Cortex of kidney (tissue), 1 donor: ENCODE data around the gene ZNF524.
"Not testable (repeated sequence)": the region's sequence is repeated elsewhere in the genome, so short reads cannot be mapped to it uniquely, and the experiment has no call there.

Source experiments
- DNase-seq: peaks from one replicate; lab custom pipeline; 2025; lab: John Stamatoyannopoulos, UW

Gene ZNF524, protein sequence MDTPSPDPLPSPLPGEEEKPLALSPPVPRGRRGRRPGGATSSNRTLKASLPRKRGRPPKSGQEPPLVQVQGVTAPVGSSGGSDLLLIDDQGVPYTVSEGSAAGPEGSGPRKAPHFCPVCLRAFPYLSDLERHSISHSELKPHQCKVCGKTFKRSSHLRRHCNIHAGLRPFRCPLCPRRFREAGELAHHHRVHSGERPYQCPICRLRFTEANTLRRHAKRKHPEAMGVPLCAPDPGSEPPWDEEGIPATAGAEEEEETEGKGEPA

DNA sequence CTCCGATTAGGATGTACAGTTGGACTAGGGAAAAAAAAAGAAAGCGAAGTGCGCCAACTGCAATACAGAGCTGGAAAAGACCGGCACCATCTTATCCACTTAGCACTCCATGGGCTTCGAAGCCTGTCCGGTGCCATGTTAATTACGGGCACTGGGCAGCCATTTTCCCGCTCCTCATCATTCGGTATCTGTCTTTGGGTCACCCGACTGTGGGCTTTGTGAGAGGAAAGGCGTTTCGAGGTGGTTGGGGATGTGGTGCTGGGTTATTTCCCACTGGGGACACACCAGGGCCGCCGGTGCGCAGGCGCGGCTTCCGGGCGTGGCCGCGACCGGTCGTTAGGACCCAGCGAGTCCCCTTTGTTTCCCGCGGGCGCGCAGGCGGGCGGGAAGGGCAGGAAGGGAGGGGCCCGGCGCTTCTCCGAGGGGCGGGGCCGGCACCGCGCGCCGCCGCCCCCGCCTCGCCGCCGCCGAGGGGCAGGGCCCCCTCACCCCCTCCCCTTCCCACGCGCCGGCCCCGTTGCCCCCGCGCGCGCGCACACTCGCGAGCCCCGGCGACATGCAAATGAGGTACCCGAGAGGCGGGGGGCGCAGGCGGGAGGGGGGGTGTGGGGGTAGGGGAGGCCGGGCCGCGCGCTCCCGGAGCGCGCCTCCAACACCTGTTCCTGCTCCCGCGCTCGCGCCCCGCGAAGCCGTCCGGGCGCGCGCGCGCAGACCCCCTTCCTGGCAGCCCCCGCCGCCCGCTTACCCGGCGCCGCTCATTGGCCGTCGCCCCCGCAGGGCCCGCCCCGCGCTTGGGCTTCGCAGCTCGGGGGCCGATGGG, at the start of gene ZNF524:
ZNF524 (plus strand) TSS at position 447 of the 820 bp plus-strand sequence. CDS start 1,825 bp downstream, outside the sequence.
- DNase-seq, result no peak

DNA sequence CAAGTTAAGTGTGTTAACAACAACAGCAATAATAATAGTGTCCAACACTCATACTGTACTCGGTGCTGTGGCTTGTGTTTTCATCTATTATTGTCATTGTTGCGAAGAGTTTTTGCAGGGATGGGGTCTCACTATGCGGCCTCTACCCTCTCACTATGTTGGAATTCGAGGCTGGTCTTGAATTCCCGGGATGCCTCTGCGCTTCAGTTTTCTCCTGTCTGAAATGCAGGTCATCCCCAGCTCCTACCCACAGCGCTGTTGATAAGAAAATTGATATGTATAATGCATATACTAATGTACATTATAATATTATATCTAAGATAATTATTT, 49.8 kb upstream of the ZNF524 start:
- DNase-seq, result no peak

DNA sequence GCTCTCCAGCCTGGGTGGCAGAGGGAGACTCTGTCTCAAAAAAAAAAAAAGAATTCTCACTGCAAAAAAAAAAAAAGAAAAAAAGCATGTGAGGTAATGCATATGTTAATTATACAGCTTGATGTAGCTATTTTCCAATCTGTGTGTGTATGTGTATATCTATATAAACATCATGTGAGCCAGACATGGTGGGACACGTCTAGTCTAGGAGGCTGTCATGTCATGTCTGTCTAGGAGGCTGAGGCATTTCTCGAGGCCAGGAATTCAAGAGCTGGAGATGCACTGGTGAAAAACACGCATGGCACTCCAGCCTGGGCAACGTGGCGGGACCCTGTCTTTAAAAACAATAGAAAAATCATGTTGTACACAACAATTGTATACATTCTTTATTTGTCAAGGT, 47.9 kb upstream of the ZNF524 start:
- no peak for DNase-seq

DNA sequence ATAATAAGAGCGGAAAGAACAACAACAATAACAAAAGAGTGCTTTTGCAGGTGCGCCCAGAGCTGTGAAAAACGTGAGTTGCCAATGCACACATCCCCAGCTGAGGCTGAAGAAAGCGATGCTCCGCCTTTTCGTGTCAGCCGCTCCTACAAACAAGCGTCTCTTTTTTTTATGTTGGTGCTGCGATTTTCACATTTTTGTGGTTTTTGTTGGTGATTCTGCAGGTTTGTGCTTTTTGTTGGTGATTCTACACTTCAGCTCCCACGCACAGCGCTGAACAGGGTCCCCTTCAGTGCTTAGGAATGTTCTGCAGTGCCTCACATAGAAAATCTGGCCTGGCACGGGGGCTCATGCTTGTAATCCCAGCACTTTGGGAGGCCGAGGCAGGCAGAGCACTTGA, 47.5 kb upstream of the ZNF524 start:
- DNase-seq, result no peak

DNA sequence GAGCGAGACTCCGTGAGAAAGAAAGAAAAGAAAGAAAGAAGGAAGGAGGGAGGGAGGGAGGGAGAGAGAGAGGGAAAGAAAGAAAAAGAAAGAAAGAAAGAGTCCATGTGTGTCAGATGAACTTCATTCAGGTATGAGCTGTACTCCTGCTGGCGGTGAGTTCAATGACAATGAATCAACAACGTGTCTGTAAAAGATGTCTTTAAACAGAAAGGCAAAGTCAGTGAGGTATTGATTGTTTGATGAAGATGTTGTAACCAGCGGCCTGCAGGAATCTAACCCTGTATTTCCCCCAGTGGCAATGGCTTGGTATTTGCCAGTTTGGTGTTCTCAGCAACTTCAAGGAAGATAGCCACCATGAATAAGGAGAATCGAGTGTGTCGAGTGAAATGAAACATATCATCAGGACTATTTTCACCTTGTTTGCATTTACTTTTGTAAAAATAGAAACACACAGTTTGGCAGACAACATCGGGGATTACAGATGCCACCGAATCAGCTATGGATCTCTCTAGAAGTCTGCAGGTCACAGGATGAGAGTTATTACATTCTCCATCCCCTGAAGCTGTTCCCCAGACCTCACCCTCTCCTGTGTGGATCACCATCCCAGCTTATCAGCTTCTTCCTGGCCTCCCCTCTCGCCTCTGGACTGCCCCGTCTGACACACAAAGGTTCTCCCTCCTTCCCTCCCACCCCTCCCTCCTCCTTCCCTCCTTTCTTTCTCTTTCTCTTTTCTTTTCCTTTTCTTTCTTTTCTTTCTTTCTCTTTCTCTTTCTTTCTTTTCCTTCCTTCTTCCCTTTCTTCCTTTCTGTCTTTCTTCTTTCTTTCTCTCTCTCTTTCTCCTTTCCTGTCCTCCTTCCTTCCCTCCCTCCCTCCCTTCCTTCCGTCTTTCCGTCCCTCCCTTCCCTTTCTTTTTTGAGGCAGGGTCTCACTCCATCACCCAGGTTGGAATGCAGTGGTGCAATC, 46.6 kb upstream of the ZNF524 start:
- DNase-seq, result no peak

DNA sequence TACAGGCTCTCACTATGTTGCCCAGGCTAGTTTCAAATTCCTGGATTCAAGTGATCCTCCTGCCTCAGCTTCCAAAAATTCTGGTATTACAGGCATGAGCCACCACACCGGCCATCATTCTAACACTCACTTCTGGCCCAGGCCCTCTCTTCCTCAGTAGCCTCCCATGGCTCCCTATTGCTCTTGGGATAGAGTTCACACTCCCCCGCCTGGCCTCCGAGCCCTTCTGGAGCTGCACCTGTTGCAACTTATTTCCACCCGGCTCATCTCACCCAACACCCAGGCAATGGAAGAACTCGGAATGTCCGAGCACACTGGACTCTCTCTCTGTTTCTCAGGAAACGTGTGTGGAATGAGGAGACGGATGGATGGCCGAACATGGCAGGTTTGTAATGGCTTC, 45.8 kb upstream of the ZNF524 start:
- DNase-seq, result no peak

DNA sequence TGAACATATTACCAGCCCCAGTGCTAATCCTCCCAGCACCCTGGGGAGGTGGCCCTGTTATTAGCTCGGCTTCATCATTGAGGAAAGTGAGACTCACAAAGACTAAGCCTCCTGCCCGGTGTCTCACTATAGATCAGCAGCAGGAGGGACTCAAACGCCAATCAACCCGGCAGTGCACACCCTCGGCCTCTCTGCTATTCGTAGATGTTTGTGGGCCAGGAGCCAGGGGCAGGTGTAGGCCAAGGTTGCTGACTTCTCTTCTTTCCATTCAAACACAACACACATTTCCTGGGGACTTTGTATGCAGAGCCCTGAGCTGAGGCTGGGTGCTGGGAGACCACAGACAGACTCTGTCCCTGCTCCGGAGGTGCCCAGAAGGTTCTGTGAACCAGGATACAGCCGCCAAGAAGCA, 45.3 kb upstream of the ZNF524 start:
- DNase-seq, result no peak

DNA sequence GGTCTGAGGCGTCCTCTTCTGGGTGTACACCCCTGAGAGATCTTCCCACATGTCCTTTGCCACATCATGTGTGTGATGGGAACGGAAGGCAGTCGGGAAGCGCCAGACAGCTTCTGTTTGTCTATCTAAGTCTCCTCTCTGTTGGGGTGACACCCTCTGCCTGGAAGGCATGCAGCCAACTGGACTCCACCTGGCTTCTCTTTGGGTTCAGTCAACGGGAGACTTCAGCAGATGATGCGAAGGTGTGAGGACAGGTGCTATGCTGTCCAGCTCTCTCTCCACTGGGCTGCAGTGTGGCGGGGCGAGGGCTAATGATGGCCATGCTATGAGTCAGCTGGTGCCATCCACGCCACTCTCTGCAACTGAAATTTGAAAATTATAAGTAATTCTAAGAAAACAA, 40.4 kb upstream of the ZNF524 start:
- no peak for DNase-seq

DNA sequence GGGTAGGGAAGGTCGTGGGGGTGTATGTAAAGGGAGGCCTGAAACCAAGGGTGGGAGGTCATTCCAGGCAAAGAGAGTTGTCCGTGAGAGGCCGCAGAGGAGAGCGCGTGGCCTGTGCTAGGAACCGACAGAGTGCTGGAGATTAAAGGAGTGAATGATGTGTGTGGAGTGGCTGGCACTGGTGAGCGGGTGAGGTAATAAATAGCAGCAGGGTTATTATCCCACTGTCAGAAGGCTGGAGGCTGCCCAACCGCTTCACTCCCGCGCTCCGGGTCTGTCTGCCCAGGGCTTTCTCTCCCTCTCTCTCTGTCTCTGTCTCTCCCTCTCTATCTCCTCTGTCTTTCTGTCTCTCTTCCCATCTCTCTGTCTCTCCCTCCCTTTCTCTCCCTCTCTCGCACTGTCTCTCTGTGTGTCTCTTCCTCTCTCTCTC, 36.8 kb upstream of the ZNF524 start:
- DNase-seq, result no peak

DNA sequence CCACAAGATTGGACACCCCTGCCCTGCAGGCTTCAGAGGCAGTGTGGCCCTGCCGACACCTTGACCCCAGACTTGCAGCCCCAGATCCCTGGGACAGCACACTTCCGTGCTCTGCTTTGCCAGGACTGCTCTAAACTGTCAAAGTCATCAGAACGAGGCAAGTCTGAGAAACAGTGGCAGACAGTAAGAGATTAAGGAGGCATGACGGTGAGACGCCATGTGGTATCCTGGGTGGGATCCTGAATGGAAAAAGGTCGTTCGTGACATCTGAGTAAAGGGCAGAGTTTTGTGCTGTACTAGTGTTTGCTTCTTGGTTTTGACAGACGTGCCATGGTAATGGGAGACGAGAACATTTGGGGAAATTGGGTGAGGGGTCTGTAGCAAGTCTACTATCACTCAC, 33.3 kb upstream of the ZNF524 start:
- no peak for DNase-seq

DNA sequence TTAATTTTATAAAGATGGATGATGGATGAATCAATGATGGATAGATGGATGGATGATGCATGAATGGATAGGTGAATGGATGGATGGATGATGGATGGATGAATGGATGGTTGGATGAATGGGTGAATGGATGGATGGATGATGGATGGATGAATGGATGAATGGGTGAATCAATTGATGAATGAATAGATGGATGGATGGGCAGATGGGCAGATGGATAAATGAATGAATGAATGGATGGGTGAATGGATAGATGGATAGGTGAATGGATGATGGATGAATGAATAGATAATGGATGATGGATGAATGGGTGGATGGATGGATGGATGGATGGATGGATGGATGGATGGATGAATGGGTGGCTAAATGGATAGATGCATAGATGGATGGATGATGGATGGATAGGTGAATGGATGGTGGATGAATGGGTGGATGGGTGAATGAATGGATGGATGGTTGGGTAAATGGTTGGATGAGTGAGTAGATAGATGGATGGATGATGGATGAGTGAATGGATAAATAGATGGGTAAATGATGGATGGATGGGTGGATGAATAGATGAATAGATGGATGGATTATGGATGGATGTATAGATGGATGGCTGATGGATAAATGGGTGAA, 32.3 kb upstream of the ZNF524 start:
- DNase-seq, result no peak

DNA sequence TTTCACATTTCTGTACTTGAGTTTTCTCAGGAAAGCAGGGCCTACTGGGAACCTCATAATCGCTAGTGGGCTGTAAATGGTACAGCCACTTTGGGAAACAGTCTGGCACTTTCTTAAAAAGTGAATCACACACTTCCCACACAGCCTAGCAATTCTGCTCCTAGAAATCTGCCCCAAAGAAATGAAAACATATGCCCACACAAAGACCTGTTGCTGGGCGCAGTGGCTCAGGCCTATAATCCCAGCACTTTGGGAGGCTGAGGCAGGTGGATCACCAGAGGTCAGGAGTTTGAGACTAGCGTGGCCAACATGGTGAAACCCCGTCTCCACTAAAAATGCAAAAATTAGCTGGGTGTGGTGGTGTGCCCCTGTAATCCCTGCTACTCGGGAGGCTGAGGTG, 30.6 kb upstream of the ZNF524 start:
- DNase-seq, result not testable (repeated sequence)

DNA sequence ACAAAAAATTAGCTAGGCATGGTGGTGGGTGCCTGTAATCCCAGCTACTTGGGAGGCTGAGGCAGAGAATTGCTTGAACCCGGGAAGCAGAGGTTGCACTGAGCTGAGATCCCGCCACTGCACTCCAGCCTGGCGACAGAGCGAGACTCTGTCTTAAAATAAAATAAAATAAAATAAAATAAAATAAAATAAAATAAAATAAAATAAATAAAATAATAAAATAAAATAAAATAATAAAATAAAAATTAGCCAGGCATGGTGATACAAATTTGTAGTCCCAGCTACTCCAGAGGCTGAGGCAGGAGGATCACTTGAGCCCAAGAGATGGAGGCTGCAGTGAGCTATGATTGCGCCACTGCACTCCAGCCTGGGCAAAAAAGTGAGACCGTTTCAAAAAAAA, 26.2 kb upstream of the ZNF524 start:
- DNase-seq, result not testable (repeated sequence)

DNA sequence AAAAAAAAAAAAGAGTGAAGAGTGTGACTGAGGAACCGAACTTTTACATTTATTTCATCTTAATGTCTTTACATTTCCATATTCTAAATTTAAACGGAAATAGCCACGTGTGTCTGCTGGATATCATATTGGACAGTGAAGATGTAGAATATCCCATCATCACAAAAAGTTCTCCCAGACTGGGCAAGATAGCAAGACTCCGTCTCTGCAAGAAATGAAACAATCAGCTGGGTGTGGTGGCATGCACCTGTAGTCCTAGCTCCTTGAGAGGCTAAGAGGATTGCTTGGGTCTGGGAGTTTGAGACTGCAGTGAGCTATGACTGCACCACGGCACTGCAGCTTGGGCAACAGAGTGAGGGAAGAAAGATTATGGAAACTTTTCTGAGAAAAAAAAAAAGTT, 23.3 kb upstream of the ZNF524 start:
- no peak for DNase-seq

DNA sequence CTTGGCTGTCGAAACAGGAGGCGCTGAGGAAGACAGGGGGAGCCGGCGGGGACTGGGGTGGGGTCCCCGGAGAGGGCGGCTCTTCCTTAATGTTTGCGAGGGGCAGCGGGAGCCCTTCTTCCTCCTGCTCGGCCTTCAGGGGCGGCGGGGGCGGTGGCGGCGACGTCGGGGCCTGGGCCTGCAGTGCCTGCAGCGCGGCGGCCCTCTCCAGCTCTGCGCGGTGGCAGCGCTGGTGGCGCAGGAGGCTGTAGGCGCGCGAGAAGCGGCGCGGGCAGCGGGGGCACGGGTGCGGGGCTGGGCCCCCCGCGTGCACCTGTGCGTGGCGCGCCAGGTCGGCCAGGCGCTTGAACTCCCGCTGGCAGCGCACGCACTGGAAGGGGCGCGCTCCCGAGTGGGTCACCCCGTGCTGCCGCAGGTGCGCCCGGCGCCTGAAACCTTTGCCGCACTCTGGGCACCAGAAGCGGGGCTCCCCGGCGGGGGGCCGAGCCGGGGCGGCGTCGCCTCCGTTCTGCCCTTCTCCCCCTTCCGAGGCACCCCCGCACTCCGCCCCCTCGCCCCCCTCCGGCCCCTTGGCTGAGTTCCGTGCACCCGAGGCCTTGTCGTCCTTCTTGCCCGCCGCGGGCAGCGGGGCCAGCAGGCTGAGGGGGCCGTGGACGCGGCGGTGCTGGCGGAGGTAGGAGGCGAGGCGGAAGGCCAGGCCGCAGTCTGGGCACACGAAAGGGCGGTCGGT, 21.9 kb upstream of the ZNF524 start:
- DNase-seq, result no peak

DNA sequence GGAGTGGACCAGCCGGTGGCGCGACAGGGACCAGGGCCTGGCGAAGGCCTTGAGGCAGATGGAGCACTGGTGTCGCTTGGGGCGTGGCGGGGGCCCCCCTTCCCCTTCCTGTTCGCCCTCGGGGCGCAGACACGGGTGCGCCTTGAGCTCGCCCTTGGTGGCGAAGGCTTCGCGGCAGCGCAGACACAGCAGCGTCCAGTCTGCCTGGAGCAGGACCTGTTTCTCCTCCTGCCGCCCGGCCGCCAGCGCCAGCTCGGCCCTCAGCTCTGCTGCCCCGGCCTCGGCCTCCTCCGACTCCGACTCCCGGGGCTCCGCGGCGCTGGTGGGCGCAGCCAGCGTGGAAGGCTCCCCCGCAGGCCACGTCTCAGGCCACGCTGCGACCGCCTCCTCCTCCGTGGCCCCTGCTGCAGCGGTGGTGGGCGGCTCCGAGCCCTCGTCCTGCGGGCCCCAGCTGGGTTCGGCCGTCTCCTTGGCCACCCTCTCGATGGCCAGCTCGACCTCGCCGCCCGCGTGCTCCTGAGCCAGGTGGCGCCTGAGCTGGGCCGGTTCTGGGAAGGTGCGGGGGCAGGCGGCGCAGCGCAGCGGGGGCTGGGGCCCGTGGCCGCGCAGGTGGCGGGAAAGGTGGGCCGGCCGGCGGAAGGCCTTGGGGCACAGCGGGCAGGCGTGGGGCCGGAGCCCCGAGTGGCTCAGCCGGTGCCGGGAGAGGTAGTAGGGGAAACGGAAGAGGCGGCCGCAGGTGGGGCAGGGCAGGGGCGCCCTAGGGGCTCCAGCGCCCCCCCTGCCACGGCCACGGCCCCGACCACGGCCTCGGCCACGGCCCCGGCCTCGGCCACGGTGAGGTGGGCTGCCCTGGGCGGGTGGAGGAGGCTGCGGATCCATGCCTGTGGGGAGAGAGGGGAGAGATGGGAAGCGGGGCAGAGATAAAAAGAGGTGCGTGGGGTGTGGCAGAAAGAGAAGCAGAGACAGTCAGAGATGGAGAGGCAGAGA, 21.0 kb upstream of the ZNF524 start:
- no peak for DNase-seq

DNA sequence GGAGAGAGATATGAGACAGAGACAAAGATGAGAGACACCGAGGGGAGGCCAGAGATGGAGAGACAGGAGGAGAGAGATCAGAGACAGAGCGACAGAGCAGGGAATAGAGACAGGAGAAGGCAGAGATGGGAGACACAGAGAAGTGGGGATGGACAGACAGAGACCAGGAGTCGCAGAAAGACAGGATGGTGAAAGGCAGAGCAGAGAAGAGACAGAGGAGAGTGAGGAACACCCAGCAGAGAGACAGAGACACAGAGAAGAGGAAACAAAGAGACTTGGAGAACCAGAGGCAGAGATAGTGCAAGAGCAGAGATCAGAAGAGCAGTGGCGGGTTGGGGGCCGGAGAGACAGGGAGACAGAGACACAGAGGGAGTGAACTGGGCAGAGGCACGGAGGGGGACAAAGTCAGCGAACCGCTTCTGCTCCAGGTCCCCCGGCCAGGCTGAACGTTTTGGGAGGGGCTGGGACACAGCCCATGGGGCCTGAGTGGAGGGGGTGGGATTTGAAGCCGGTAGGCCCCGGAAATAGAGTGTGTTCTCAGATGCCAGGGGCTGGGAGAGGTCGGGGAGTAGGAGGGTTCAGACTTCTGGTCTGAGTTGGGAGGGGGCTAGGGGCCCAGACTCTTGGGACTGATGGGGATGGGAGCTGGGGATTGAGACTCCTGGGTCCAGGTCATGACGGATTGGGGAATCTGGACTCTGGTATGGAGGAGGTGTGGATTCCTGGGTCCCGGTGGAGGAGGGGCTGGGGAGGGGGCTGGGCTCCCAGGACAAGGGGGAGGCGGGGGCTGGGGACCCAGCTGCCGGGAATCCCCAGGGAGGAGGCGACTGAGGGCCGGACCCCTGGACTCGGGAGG, 20.1 kb upstream of the ZNF524 start:
- no peak for DNase-seq

DNA sequence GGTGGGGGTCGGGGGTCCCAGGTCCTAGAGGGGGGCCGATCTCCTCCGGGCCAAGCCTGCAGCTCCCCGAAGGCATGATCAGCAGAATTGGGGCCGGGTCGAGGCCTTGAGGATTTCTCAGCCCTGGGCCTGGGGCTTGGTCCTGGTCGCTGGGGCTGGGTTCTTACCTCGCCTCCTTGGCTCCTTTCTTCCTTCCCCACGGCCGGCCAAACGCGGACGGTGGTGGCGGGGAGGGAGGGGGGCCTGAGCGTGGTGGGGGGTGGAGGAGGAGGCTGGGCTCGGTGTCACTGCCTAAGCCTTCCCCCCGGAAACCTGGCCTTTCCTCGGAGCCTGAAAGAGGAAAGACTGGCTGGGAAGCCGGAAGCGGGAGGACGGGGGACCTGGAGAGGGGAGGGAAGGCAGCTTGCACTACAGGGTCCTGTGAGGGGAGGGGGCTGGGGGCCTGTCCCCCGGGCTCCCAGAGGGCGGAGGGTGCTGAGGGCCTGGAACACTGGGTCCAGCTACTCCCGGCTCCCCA, 19.4 kb upstream of the ZNF524 start, which contains the start of gene ZNF579:
ZNF579 (minus strand) TSS at position 221 of the 517 bp plus-strand sequence. CDS start 1,209 bp downstream, outside the sequence.
- no peak for DNase-seq
